Urinary bladder (tissue), 4 donors: Measurements from ENCODE around the gene TMEM181. TPM values are rescaled to one million over a fixed set of nuclear protein-coding genes. Genes with fewer than 3 reads are reported as not detected.
A peak's percentile ranks its signal among the peaks of the same experiment; 100 is the strongest.
"Not testable (repeated sequence)": the region's sequence is repeated elsewhere in the genome, so short reads cannot be mapped to it uniquely, and the experiment has no call there.

Experiments used
- DNase-seq: peaks from one replicate; pipeline ENCODE4 v3.0.0-alpha.2; 2015; ENCODE audit errors: extremely low spot score
- H3K27ac ChIP-seq: one replicate; pipeline ENCODE4 v1.5.1; 2013; ENCODE audit warnings: low read depth, mild to moderate bottlenecking, moderate library complexity
- H3K36me3 ChIP-seq: one replicate; pipeline ENCODE4 v1.6.1; 2013; ENCODE audit warnings: mild to moderate bottlenecking, moderate library complexity; ENCODE audit not compliant: insufficient read depth
- H3K4me1 ChIP-seq: one replicate; pipeline ENCODE4 v1.6.1; 2013; ENCODE audit warnings: mild to moderate bottlenecking, moderate library complexity; ENCODE audit not compliant: insufficient read depth
- H3K4me3 ChIP-seq: one replicate; pipeline ENCODE4 v1.5.1; 2013; ENCODE audit warnings: low read depth, low read length
- WGBS: extraction: QIAGEN DNeasy Blood & Tissue Kit; methylation state at CpG from one replicate; pipeline ENCODE4 v1.1.7; 2013; 5-methylcytosine and 5-hydroxymethylcytosine counted together
- polyA plus RNA-seq: library from polyadenylated mRNA; stranded (reverse); fragments of 200-250 nt; gene quantifications from one replicate; pipeline ENCODE4 v1.2.3, GENCODE V29; 2013
- total RNA-seq: library from RNA; depleted of rRNA; stranded (reverse); fragments of >200 nt; gene quantifications from one replicate; pipeline ENCODE4 v1.2.3, GENCODE V29; 2014
- donor health status: healthy with polysubstance abuse.
- donor health status: healthy.

The TMEM181 gene
- total and polyA plus RNA-seq, 2 donors: 23.8 to 41.4 TPM

DNA sequence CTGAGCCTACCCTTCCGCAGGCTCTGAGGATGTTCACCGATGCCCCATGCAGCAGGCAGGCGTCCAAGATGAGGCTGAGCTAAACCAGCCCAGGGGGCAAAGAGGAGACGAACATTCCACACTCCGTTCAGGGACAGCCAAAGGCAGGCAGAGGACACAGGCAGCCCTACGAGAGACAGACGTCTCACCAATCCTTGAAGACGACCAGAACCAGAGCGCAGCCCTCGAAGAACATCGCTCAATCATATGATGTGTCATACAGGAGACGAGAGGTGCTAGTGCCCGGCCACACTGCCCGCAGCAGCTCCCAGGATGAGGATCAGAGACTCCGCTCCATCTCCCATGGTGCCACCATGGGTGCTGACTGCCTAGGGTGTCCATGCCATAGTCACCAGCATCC lies 35.6 kb upstream of the TMEM181 start:
- Histone ChIP-seq H3K4me1 (no peaks in the 10 kb centered on the region), H3K4me3 (no peak overlapping the region), H3K36me3 (no peaks in the 10 kb centered on the region), H3K27ac (no peak overlapping the region)
- WGBS: 96% methylated on average over 15 of the region's 15 CpGs
- no peak for DNase-seq

DNA sequence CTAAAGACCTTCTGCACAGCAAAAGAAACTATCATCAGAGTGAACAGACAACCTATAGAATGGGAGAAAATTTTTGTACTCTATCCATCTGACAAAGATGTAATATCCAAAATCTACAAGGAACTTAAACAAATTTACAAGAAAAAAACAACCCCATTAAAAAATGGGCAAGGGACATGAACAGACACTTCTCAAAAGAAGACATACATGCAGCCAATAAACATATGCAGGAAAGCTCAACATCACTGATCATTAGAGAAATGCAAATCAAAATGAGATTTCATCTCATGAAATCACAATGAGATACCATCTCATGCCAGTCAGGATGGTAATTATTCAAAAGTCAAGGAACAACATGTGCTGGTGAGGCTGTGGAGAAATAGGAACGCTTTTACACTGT lies 32.0 kb upstream of the TMEM181 start:
- DNase-seq: not testable (repeated sequence)
- WGBS: 76% methylated on average over 1 of the region's 1 CpG

DNA sequence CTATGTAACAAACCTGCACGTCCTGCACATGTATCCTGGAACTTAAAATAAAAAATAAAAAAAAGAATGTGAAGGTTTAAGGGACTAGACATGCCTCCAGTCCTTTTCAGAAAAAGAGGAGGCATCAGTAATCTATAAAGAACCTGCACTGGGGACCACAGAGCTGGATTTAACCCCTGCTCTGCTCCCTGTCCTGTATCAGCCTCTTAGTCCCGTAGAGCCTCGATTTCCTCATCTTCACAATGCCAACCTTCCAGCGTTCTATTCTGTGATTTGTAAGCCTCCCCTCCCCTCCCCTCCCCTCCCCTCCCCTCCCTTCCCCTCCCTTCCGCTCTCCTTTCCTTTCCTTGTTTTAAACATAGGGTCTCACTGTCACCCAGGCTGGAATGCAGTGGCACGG lies 31.1 kb upstream of the TMEM181 start:
- Histone ChIP-seq H3K36me3 (no peaks in the 10 kb centered on the region), H3K4me3 (no peak overlapping the region), H3K27ac (no peak overlapping the region), H3K4me1 (no peaks in the 10 kb centered on the region)
- DNase-seq: no peak
- 78% methylated on average over 6 of the region's 6 CpGs for WGBS

More for the DNA sequence above, 32.0 kb upstream of the TMEM181 start:
- H3K4me3 ChIP-seq, H3K4me1 ChIP-seq, H3K27ac ChIP-seq, H3K36me3 ChIP-seq: not testable (repeated sequence)

DNA sequence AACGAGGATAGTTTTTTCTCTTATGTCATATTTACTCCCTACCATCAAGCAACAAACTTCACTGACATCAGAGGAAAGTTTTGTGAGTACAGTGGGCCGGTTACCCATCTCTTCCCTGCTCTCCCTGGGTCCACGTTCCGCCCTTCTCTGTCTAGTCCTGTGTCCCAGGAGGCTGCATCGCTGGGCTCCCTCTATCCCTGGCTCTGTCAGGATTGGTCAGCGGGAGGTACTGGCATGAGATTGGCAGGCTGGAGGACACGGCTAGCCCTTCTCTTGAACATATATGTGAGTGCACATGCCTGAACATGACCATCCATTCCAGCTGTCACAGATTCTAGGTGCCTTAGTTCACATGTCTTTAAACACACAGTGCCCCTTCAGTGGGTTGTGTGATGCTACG lies 30.3 kb upstream of the TMEM181 start:
- Histone ChIP-seq H3K4me3 (no peak overlapping the region), H3K36me3 (no peaks in the 10 kb centered on the region), H3K27ac (no peak overlapping the region), H3K4me1 (no peaks in the 10 kb centered on the region)
- DNase-seq: no peak
- WGBS: 77% methylated on average over 8 of the region's 8 CpGs

DNA sequence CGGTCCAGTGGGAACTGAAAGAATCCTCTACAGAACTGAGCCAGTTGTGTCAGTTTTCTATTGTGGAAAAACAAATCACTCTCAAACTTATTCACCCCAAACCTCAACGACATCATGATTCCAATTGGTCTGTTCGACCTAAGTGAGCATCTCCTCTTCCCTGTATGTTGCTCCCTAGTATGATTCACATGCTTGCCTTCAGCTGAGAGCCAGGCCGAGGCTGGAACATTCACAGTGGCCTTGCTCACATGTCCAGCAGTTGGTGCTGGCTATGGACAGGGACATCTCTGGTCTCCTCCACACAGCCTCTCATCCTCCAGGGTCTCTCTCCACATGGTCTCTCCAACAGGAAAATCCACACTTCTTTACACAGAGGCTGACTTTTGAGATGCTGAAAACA lies 28.3 kb upstream of the TMEM181 start:
- no peak overlapping the region for H3K27ac ChIP-seq
- H3K4me1 ChIP-seq: no peaks in the 10 kb centered on the region
- H3K36me3 ChIP-seq: no peaks in the 10 kb centered on the region
- 82% methylated on average over 4 of the region's 4 CpGs for WGBS
- no peak overlapping the region for H3K4me3 ChIP-seq
- DNase-seq: no peak

DNA sequence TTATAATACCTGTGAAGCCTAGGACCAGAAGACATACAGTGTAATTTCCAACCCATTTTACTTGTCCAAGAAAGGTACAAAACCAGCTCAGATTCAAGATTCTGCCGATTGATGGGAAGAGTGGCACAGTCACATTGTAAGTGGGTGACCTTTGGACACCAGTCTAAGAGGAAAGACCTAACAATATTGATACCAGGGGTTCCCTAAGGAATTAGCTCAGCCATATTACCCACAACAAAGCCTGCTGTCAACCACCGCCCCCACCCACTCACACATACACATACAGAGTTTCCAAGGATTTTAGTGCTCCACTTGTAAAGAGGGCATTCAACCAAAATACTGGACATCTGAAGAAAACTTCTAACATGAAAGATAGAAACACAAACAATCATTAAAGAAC lies 27.9 kb upstream of the TMEM181 start:
- Histone ChIP-seq H3K4me1 (no peaks in the 10 kb centered on the region), H3K36me3 (no peaks in the 10 kb centered on the region), H3K27ac (no peak overlapping the region), H3K4me3 (no peak overlapping the region)
- DNase-seq: no peak
- 93% methylated on average over 2 of the region's 2 CpGs for WGBS

DNA sequence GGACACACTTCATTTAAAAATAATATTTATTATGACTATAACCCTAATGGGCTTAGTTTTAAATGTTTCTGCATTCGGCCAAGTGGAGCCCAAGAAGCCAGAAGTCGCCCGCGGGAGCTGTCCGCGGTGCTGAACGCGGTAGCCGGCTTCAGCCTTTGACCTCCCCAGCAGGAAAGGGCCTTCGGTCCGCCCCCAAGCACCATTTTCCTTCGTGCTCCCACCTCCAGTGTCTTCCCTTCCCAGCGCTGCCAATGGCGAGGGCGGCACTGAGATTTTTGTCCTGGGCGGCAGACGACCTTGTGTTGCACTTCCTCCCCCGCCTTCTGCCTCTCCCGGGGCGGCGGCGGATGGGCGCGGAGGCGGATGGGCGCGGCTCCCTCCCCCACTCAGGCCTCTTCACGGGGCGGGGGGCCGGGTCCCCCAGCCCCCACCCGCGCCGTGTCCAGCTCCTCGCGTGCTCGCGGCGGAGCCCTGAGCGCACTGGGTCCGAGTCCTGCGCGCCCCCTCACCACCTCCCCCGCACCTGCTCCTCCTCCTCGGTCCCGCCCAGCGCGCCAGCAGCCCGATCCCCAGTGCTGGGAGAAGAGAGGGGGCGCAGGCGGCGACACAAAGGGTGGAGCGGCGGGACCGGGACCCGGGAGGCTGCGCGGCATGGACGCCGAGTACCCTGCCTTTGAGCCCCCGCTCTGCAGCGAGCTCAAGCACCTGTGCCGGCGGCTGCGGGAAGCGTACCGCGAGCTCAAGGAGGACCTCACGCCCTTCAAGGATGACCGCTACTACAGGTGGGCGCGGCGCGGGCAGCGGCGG lies 23.6 kb upstream of the TMEM181 start:
- Histone ChIP-seq H3K4me1 (peaks cover 3% of the 10 kb centered on the region), H3K36me3 (no peaks in the 10 kb centered on the region), H3K4me3 (peak overlapping the region; percentile 49), H3K27ac (no peak overlapping the region)
- no peak for DNase-seq
- WGBS: under 1% methylated on average over 74 of the region's 75 CpGs

DNA sequence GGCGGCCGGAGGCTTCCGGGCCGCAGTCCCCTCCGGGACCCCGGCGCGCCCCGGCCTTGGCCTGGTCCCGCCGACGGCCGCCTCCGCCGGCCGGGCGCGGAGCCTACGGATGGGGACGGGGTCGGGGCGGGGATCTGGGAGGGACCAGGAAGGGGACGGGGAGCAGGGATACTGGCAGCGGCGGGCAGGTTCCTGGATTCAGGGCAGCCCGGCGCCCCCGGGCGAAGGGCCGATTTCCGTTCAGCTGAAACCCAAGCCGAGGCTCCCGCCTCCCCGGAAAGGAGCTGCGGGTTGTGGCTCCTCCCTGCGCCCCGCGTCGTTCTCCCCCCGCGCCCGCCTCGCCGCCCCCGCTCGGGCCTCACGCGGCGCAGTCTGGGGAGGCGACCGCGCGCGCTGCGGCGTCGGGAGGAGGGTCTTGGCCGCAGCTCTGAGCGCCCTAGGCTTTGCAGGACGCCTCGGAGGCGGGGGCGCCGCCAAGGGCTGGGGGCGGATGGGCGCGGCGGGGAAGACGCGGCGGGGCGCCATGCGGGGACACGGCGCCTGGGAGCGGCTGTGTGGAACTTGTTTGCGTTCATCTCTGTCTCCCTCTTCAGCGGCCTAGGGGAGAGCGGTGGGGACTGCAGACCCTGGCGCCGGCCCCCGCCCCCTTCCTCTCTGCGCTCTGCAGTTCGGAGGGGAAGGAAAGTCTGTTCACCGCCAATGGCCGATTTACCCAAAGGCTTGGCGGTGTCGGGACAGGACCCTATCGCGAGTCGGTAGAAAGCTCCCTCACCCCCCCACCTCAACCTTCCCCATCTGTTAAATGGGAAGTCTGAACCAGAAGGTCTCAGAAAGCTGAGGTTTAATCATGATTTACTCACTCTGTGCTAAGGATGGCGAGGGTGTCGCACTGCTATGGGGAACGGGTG lies 22.7 kb upstream of the TMEM181 start:
- Histone ChIP-seq H3K27ac (no peak overlapping the region), H3K4me3 (peak overlapping the region; percentile 49), H3K36me3 (no peaks in the 10 kb centered on the region), H3K4me1 (peaks cover 3% of the 10 kb centered on the region)
- no peak for DNase-seq
- WGBS: 3% methylated on average over 93 of the region's 94 CpGs

DNA sequence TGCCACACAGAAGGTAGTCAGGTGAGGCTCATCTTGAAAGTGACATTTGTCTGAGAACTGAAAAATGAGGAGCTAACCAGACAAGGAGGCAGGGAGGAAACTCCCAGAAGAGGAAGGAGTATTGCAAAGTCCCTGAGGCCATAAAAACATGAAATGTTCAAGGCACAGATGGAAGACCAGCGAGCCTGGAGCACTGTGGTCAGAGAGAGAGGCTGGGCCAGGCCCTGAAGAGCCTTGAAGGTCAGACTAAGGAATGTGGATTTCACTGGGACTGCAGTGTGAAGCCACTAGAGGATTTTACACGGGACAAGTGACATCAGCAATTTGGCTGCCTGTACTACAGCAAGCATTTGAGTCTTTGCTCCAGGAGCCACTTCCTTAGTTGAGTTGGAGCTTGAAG lies 21.1 kb upstream of the TMEM181 start:
- no peak overlapping the region for H3K4me3 ChIP-seq
- WGBS: 53% methylated on average over 2 of the region's 2 CpGs
- no peak for DNase-seq

DNA sequence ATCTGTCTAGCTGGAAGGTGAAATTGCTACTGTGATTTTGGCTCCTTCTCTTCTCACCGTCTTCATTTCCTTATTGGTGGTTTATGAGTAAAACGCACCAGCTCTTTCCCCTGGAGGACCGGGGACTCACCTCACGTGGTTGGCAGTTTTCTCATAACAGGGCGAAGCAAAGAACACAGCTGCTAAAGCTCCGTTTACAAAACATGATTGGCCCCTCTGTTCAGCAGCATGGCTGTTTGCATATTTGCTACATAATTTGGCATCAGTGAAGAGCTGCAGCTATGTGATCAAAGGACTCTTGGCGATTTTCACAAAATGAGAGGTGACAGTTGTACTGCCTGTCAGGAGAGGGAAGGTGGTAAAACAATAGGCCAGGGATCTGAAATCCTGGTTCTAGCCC lies 20.5 kb upstream of the TMEM181 start:
- H3K4me1 ChIP-seq: peaks cover 3% of the 10 kb centered on the region
- no peak overlapping the region for H3K27ac ChIP-seq
- no peak for DNase-seq
- H3K4me3 ChIP-seq: no peak overlapping the region
- H3K36me3 ChIP-seq: no peaks in the 10 kb centered on the region
- 43% methylated on average over 7 of the region's 7 CpGs for WGBS

More for the DNA sequence above, 21.1 kb upstream of the TMEM181 start:
- peaks cover 3% of the 10 kb centered on the region for H3K4me1 ChIP-seq
- no peak overlapping the region for H3K27ac ChIP-seq
- H3K36me3 ChIP-seq: no peaks in the 10 kb centered on the region

DNA sequence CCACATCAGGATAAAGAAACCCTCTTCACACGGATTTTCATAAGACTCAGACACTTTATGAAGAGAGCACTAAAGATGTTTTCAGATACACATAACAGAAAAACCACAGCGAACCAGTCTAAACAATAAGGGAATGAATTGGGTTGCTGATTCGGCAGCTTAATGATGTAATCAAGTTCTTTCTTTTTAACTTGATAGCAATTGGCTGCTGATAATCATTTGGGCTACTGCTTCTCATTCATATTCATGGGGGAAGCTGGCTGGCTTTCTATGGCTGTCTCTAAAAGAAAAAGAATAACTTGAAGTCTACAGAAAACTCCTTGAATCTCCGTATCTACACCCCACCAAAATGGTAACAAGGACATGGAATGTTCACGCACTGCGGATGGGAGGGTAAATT lies 20.0 kb upstream of the TMEM181 start:
- Histone ChIP-seq H3K27ac (no peak overlapping the region), H3K4me1 (peaks cover 3% of the 10 kb centered on the region), H3K4me3 (no peak overlapping the region), H3K36me3 (no peaks in the 10 kb centered on the region)
- WGBS: 79% methylated on average over 6 of the region's 6 CpGs
- DNase-seq: no peak

DNA sequence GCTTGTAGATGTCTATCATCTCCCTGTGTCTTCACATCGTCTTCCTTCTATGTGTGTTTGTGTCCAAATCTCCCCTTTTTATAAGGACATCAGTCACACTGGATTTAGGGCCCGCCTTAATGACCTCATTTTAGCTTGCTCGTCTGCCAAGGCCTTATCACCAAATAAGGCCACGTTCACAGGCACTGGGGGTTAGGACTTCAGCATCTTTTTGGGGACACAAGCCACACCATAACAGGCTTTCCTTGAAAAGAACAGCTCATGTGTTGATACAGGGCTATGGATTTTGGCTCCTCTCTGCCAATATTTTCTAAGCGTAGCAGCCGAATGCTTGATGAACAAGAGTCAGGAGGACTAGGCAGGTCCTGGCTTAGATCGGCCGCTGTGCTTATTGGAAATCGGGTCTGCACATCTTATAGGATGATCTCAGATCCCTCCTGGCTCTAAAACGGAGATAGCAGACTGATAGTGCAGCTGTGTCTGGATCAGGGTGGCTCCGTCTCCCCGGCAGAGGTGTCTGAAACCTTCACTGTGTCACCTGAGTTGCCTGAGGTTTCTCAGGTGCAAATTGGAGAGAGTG lies 16.2 kb upstream of the TMEM181 start:
- Histone ChIP-seq H3K36me3 (no peaks in the 10 kb centered on the region), H3K4me1 (no peaks in the 10 kb centered on the region), H3K27ac (no peak overlapping the region), H3K4me3 (no peak overlapping the region)
- DNase-seq: no peak
- 53% methylated on average over 12 of the region's 12 CpGs for WGBS

DNA sequence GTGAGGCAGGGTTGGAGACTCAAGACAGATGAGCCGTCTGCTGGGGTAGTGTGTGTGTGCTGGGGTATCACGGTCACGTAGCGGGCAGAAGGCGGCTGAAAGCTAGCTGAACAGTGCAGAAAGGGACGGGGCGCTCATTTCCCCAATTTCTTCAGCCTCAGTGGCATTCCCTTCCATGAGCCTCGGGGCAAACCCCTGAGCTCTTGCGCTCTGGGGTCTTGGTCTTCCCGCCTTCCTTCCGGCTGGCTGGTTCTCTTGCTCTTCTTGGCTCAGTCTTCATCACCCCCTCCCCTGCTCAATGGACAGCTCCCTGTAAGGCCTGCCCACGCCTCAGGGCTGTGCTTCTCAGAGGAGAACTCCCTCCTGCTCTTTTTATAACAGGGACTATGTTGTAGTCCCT lies 15.5 kb upstream of the TMEM181 start:
- H3K4me3 ChIP-seq: no peak overlapping the region
- H3K27ac ChIP-seq: no peak overlapping the region
- H3K4me1 ChIP-seq: no peaks in the 10 kb centered on the region
- 90% methylated on average over 12 of the region's 12 CpGs for WGBS
- no peaks in the 10 kb centered on the region for H3K36me3 ChIP-seq
- no peak for DNase-seq
